Kasumi-1 (cell line): ENCODE data around the gene ZNF333.
A peak's percentile ranks its signal among the peaks of the same experiment; 100 is the strongest.
"Not testable (repeated sequence)": the region's sequence is repeated elsewhere in the genome, so short reads cannot be mapped to it uniquely, and the experiment has no call there.

Source experiments
- DNase-seq, 2 experiments: peaks; one replicate each; lab custom pipeline; 2025; lab: John Stamatoyannopoulos, UW

Gene ZNF333

DNA sequence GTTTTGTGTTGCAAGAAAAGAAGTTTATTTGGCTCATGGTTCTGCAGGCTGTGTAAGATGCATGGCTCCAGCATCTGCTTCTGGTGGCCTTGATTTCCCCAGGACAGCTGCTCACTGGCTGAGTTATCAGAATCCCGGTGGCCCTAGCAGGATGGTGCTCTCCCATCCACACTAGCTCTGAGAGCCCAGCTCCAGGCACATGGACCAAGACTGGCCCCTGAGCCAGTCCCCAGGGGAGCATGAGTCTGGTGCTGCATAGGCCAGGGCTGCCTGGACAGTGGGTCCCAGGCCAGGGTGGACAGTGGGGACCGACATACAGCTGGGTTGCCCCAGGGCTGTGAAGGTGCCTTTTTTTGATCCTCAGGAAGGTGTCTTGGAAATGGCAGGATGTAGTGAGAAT is 78.2 kb downstream of the ZNF333 start:
- DNase-seq: no peak

DNA sequence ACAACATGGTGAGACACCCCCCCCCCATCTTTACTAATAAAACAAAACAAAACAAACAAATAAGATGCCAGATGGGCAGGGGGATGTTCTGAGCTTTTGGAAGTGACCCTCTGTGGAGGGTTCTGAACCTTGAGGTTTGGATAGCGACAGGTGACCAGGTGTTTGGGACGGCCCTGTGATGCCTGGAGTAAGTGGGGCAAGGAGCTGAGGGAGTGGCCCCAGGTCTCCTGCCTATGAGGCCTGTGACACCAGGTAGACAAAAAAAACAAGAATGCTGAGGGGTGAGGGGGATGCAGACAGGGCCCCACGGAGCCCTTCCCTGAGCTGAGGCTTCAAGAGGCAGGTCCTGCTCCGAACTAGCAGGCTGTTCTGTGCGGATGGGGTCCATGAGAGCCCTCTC is 79.4 kb downstream of the ZNF333 start:
- no peak for DNase-seq

DNA sequence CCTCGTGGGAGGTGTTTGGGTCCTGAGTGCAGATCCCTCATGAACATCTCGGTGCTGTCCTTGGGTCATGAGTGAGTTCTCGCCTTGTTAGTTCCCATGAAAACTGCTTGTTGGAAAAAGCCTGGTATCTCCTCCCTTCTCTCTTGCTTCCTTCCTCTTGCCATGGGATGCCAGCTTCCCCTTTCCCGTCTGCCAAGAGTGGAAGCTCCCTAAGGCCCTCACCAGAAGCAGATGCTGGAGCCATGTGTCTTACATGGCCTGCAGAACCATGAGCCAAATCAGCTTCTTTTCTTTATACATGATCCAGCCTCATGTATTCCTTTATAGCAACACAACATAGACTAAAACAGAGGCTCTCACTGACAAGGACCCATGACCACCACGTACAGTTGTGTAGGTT is 80.3 kb downstream of the ZNF333 start:
- DNase-seq: no peak

DNA sequence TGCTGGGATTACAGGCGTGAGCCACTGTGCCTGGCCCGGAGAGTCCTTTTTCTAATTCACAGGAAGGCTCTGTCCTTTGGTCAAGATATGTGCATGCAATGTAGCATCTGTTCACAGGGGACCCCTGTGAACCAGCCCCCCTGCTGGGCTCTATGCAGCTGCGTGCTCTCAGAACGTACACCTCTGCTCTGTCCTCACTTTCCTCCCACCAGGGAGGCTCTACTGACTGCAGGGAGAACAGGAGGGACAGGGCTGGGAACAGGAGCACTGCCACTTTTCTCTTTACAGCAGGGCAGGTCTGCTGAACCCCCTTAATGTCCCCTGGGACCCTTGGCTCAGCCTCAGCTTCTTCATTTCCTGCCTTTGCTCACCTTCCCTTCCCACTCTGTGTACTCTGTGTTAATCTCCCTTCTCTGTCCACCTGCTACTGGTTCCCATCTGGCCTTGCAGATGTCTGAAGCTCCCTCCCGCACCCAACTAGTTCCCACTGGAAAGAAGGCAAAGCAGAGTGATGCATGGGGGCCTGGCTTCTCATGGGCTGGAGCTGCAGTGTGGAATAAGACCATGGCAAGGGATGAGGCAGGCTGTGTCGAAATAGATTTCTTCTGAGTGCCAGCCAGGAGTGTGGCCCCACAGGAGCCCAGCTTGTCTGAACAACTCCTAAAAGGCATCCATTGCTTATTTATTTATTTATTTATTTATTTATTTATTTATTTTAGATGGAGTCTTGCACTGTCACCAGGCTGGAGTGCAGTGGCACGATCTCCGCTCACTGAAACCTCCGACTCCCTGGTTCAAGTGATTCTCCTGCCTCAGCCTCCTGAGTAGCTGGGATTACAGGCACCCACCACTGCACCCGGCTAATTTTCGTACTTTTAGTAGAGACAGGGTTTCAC is 81.3 kb downstream of the ZNF333 start:
- no peak for DNase-seq

DNA sequence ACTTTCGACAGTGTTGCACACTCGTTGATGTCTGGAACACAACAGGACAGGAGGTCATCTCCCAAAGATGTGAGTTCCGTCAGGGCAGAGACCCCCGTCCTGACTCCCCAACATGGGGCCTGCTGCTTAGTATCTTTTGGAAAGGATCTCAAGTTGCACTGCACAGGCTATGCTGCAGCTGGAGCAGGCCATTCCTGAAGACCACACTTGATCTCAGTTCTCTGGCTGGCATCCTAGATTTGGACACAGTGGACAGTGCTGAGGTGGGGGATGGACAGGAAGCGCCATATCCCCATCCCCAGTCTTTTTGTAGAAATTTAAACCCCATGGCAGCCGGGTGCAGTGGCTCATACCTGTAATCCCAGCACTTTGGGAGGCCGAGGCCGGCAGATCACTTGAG is 82.6 kb downstream of the ZNF333 start:
- no peak for DNase-seq

DNA sequence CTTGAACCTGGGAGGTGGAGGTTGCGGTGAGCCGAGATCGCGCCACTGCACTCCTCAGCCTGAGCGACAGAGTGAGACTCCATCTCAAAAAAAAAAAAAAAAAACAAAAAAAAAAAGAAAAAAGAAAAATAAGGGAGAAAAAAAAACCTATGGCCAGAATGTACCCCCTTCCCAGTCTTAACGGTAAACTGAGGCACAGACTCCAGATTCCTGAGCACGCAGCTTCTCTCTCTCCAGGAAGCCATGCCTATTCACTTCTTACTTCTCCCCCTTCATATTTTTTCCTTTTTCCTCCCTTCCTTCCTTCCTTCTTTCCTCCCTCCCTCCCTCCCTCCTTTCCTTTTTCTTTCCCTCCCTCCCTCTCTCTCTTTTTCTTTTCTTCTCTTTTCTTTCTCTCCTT is 83.1 kb downstream of the ZNF333 start:
- DNase-seq: no peak

DNA sequence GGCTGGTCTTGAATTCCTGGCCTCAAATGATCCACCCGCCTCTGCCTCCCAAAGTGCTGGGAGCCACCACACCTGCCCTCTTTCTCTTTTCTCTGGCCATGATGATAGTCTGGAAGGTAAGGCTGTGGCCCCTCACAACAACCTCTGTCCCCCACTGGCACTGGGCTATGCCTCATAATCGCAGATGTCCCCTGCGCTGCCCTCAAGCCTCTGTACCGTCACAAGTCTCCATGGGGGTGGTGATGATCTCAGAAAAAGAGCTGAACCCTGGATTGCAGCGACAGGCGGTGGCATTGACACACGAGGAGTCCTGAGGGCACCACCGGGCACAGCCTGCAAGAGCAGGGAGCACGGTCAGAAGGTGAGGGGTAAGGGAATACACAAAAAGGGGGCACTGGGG is 83.9 kb downstream of the ZNF333 start:
- DNase-seq: not testable (repeated sequence)

DNA sequence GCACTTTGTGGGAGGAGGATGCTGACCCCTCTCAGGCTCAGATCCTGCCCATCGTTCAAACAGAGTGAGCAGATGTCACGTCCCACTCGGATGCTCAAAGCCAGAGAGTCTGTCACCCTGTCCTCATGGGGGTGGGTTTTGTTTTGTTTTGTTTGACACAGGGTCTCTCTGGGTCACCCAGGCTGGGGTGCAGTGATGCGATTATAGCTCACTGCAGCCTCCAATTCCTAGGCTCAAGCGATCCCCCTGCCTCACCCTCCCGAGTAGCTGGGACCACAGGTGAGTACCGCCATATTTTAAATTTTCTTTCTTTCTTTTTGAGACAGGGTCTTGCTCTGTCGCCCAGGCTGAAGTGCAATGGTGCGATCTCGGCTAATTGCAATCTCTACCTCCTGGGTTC is 84.5 kb downstream of the ZNF333 start:
- DNase-seq: no peak

DNA sequence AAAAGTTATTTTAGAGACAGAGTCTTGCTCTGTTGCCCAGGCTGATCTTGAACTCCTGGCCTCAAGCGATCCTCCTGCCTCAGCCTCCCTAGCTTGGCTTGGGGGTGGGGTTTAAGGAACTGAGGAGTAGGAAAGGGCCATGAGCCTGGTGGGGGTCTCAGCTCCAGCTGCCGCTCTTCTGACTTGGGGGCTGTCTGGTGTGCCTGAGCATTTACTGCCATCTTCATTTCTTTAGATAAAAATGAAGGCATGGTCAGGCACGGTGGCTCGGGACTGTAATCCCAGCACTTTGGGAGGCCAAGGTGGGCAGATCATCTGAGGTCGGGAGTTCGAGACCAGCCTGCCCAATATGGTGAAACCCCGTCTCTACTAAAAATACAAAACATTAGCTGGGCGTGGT is 85.5 kb downstream of the ZNF333 start:
- DNase-seq: not testable (repeated sequence)

DNA sequence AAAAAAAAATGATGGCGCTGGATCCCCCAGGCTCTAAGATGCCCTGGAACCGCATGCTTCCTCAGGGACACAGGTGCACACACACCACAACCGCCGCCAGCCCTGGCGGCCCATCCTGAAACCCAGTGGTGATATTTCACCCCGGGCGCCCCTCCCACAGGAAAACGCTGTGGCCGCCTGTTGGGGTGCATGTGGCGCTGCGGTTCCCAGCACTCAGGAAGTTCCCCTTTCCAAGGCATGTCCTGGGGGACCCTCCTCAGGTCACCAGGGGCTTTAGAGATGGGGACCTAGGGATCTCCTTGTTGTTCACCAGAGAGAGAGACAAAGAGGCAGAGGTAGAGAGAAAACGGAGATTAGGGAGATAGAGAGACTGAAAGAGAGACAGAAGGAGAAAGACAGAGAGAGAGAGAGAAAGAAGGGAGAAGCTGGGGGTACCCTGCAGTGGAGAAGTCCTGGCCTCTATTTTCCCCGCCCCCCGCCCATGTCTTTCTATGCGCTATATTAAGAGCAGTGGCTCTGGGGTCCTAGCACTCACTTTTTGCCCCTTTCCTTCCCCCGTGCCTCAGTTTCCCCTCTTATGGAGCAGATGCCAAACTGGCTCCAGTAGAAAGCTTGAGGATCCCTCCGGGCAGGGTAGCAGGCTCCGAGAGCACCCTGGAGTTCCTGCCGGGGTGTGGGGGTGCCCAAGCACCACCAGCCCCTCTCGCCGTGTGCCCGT is 86.2 kb downstream of the ZNF333 start:
- DNase-seq: peak; percentile 52 to 55

DNA sequence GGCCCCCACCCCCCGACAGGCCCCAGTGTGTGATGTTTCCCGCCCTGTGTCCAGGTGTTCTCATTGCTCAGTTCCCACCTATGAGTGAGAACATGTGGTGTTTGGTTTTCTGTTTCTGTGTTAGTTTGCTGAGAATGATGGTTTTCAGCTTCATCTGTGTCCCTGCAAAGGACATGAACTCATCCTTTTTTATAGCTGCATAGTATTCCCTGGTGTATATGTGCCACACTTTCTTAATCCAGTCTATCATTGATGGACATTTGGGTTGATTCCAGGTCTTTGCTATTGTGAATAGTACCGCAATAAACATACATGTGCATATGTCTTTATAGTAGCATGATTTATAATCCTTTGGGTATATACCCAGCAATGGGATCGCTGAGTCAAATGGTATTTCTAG is 87.8 kb downstream of the ZNF333 start:
- DNase-seq: not testable (repeated sequence)

DNA sequence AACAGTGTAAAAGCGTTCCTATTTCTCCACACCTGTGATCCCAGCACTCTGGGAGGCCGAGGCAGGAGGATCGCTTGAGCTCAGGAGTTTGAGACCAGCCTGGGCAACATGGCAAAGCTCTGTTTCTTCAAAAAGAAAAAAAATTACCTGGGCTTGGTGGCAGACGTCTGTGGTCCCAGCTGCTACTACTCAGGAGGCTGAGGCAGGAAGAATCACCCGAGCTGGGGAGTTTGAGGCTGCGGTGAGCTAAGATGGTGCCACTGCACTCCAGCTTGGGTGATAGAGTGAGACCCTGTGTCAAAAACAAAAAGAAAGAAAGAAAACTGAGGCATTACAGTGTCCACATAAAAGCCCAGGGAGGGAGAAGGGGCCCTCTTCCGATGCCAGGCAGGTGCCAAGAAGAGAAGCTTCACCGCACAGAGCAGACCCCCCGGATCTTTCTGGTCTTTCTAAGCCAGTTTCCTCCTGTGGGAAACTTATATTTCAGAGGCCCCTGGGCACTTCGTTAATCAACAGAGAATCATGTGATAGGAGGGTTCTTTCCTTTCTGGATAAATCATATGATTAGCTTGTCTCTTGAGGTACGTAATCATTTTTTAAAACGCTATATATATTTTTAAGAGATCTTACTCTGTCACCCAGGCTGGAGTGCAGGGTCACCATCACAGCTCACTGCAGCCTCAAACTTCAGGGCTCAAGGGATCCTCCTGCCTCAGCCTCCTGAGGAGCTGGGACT is 88.4 kb downstream of the ZNF333 start, which contains the start of gene ADGRE2:
Gene ADGRE2 (minus strand): TSS at position 451 of the 736 bp plus-strand sequence. CDS start 1,804 bp downstream, outside the sequence.
- not testable (repeated sequence) for DNase-seq

DNA sequence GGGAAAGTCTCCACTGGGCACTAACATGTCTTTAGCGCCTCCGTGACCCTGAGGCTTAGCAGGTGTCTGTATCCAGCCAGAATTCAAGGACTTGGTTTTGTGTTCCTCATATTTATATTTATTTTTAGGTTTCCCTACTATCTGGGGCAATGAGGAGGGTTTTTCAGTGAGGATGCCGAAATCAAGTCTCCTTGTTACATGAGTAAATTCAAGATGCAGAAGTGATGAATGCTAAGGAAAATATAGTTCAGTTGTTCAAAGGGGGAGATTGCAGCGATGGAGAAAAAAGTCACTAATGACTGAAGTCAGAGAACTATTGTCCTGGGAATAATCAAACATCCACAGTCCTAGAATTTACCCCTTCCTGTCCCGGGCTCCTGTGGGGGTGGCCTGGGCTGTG is 89.3 kb downstream of the ZNF333 start:
- DNase-seq: no peak

DNA sequence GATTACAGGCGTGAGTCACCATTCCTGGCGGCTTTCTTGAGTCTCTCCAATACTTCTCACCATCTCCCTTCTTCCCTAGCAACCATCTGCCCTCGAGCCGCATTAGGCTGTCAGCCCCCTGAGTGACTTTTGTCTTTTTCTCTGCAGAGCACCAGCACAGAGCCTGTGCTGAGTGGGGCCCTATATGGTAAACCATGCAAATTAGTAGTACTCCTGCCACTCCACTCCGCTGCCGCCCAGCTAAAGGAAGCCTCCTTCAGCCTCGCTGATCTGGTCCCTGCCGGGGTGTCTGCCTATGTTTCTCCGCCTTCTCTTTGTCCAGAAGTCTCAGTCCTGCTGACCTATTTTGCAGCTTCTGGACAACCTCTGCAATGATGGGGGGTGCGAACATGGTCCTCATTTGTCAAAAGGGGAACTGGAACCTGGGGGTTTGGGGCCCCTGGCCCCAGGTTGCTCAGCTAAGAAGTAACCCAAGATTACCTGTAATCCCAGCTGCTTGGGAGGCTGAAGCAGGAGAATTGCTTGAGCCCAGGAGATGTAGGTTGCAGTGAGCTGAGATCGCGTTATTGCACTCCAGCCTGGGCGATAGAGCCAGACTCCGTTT is 90.9 kb downstream of the ZNF333 start:
- DNase-seq: not testable (repeated sequence)

DNA sequence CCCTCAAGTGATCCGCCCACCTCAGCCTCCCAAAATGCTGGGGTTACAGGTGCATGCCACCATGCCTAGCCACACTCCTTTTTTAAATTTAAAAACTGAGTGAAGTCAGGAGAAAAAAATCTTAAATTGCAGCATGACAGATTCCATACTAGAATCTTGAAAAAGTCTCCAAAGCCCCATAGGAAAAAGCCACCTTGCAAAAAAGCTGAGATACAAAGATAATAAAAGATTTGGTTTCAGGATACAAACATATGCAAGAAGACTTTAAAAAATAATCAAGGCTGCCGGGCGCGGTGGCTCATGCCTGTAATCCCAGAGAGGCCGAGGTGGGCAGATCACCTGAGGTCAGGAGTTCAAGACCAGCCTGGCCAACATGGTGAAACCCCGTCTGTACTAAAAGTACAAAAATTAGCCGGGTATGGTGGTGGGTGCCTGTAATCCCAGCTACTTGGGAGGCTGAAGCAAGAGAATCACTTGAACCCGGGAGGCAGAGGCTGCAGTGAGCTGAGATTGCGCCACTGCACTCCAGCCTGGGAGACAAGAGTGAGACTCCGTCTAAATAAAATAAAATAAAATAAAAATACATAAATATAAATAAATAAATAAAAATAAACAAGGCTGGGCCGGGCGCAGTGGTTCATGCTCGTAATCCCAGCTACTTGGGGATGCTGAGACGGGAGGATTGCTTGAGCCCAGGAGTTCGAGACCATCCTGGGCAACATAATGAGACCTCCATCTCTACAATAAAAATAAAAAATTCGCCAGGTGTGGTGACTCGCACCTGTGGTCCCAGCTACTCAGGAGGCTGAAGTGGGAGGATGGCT is 92.1 kb downstream of the ZNF333 start:
- not testable (repeated sequence) for DNase-seq

DNA sequence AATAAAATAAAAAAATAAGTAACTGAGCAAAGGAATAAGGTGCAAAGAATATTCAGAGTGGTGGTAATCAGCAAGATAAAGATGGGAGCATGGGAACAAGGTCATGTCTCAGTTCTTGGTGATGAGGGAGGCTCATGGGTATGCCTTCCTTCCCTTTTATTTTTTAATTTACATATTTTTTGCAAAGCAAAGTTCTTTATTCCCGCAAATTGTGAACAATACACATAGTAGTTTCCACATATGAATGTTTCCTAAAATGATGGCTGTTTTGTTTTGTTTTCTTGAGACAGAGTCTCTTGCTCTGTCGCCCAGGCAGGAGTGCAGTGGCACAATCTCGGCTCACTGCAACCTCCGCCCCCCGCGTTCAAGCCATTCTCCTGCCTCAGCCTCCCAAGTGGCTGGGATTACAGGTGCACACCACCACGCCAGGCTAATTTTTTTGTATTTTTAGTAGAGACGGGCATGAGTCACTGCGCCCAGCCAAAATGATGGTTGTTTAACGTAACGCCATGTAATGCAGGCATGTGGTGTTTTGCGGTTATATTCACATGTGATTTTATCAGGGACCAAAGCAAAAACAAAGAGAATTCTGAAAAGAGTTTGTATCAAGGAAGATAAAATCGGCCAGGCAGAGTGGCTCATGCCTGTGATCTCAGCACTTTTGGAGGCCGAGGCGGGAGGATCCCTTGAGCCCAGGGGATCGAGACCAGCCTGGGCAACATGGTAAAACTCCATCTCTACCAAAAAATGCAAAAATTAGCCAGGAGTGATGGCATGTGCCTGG is 93.0 kb downstream of the ZNF333 start:
- no peak for DNase-seq
